Brain microvascular endothelial cell (primary cell): ENCODE results near the gene ALX4.

Source experiments
- DNase-seq: peaks from one replicate; pipeline ENCODE4 v3.0.0-alpha.2; 2020
- H3K27ac ChIP-seq: fragments of 250-450 bp; sonication (Bioruptor Pico); 2 replicates; pipeline ENCODE4 v1.5.1; 2020; ENCODE audit warnings: mild to moderate bottlenecking, moderate library complexity
- H3K27me3 ChIP-seq: fragments of 250-450 bp; sonication (Bioruptor Pico); replicated peaks from 2 replicates; pipeline ENCODE4 v1.5.1; 2020; ENCODE audit warnings: mild to moderate bottlenecking
- H3K36me3 ChIP-seq: fragments of 250-450 bp; sonication (Bioruptor Pico); replicated peaks from 2 replicates; pipeline ENCODE4 v1.5.1; 2020; ENCODE audit warnings: mild to moderate bottlenecking
- H3K4me3 ChIP-seq: 2 replicates; pipeline ENCODE4 v1.5.1; 2011; ENCODE audit warnings: low read depth, mild to moderate bottlenecking, control low read depth, low read length, moderate library complexity
- CTCF ChIP-seq: IDR thresholded peaks from 2 replicates; pipeline ENCODE4 v1.5.1; 2011; ENCODE audit warnings: low read depth, mild to moderate bottlenecking, moderate library complexity, low read length, control low read depth, inconsistent platforms; ENCODE audit errors: missing control alignments
- in situ Hi-C: cut with HindIII; loops from 2 replicates; pipeline ENCODE4 v1.10.0; 2017; ENCODE audit warnings: low sequenced_read_pairs, low pct_ligation_motif_present

ALX4 gene

GRCh38 chr11:44219830-44220796 lies 89.8 kb downstream of the ALX4 start:
- in situ Hi-C loops = no loop called here
- Histone ChIP-seq H3K27ac (no peak overlapping the region), H3K4me3 (no peak overlapping the region), H3K36me3 (no peaks in the 10 kb centered on the region), H3K27me3 (no peaks in the 10 kb centered on the region)
- TF ChIP-seq CTCF = no peak
- no peak for DNase-seq

- in situ Hi-C loops = no loop called here
- no peaks in the 10 kb centered on the region for H3K27me3 ChIP-seq
Measured at GRCh38 chr11:44217432-44217831, 92.5 kb downstream of the ALX4 start.

GRCh38 chr11:44213148-44213547 lies 96.8 kb downstream of the ALX4 start:
- Histone ChIP-seq H3K4me3 (no peak overlapping the region), H3K27ac (no peak overlapping the region), H3K27me3 (no peaks in the 10 kb centered on the region), H3K36me3 (no peaks in the 10 kb centered on the region)
- in situ Hi-C loops = no loop called here
- DNase-seq = no peak
- TF ChIP-seq CTCF = no peak

More at GRCh38 chr11:44217432-44217831, 92.5 kb downstream of the ALX4 start:
- Histone ChIP-seq H3K27ac (no peak overlapping the region), H3K36me3 (no peaks in the 10 kb centered on the region), H3K4me3 (no peak overlapping the region)
- DNase-seq = no peak
- TF ChIP-seq CTCF = no peak

GRCh38 chr11:44212128-44212527 lies 97.8 kb downstream of the ALX4 start:
- Histone ChIP-seq H3K27me3 (no peaks in the 10 kb centered on the region), H3K36me3 (no peaks in the 10 kb centered on the region), H3K27ac (no peak overlapping the region), H3K4me3 (no peak overlapping the region)
- in situ Hi-C loops = no loop called here
- TF ChIP-seq CTCF = no peak
- DNase-seq = no peak
